ENCODE measurements around the gene TUBGCP6.

The TUBGCP6 gene

GRCh38 chr22:50194037-50194805, 50.6 kb downstream of the TUBGCP6 start:
- DNase-seq, result no peak

DNA sequence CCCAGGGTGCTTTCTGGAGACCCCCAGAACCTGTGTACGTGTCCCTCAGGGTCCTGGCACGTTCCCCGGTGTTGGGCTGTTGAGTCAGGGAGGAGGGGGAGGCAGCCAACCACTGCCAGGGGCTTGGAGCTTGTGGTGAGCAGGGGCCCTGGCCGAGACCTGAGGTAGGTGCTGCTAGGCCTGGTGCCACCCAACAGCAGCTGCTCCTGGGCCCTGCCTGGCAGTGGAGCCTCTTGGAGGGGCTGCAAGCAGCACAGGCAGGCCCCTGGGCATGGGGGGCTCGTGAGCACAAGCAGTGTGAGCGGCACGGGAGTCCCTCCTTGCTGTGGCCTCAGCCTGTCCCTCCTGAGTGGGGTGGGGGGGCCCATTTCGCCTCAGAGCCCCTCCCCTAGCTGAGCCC, 51.2 kb downstream of the TUBGCP6 start:
- no peak for DNase-seq

GRCh38 chr22:50192436-50193204, 52.2 kb downstream of the TUBGCP6 start:
- DNase-seq, result no peak

DNA sequence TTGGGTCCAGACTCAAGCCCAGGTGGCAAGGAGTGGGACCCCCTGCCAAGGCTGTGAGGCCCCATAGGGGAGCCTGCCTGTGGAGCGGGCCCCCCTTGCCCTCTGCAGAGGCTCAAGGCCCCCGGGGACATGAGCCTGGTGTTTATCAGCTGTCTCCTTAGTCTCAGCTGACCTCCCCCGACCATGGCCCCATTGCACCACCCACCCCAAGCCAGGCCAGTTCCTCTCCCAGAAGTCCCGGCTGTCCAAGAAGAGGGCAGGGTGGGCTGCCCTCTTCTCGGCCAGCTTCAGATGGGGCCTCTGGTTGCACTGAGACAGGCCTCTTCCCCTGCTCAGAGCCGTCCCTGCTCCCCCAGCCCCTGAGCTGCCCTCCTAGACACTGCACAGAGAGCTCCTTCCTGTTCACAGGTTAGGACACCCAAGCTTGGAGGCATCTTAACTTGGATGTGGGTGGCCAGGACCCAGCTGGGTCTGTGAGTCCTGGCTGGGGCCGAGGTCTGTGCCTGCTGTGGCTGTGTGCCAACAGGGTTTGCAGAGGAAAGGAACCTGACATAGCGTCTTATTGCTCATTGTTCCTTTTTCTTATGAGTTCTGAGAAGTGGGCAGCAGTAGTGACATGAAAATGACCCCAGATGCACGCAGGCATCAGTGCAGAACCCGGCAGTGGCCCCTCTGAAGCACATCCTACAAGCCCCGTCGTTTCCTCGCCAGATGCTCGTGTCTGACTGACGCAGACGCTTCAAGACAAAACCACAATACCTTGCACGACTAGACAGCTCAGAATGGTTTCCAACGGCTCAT, 53.7 kb downstream of the TUBGCP6 start:
- DNase-seq, result peak; percentile 36

DNA sequence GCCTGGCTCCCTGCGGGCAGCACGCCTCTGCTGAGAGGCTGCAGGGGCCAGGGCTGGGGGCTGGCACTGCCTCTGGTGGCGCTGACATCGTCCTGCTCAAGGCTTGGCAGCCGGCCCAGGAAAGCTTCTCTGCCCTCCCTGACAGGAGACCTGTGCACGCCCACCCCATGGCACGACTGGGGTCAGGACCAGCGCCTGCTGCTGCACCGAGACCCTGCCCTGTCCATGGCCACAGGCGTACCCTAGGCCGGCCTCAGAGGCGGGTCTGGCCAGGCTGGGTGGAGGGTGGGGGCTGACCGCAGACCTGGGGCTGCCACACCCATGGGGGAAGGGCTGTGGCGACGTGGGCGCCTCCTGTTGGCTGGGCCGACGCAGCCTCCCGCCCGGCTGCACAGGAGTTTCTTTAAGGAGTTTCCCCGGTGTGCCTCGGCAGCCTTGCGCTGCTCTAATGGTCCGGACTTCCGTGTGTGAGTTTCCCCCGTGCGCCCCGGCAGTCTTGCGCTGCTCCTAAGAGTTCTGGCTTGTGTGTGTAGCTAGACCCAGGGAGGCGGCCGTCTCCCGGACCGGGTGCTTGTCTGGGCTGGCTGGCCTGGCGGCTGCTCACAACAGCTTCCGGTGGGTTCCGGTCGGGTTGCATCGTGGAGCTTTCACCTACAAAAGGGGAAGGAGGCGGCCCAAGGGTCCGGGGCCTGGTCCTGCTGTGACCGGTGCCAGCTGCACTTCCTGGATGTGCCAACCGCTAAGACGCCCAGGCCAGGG, 54.5 kb downstream of the TUBGCP6 start:
- peak; percentile 42 for DNase-seq

DNA sequence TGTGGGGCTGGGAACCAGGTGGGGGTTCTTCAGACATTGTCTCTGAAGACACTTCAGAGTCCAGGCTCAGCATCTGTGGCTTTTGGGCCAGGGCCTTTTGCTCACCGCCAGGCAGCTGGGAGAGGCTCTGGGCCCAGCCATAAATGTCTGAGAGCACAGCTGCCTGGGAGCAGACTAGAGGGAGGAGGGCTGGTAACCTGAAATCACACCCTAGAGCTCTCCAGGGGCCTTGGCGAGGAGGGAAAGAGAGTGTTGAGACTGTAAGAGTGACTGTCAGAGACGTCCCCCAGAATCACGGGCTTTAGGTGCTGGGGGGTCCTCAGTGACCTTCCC, 55.0 kb downstream of the TUBGCP6 start:
- DNase-seq, result no peak

- DNase-seq, result no peak
Measured at GRCh38 chr22:50189184-50189848, 55.5 kb downstream of the TUBGCP6 start.

DNA sequence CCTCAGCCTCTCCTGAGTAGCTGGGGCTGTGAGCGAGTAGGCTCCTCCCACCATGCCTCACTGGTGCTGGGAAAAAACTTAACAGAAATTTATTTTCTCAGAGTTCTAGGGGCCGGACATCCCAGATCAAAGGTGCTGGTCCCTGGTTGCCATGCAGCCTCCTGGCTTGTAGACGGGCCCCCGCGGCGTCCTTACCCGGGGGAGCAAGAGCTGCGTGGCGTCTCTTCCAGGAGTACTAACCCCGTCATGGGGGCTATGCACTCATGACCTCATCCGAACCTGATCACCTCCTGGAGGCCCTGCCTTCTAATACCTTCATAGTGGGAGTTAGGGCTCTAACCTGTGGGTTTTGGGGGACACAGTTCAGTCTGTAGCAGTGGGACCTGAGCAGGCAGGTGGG, 56.5 kb downstream of the TUBGCP6 start:
- no peak for DNase-seq

DNA sequence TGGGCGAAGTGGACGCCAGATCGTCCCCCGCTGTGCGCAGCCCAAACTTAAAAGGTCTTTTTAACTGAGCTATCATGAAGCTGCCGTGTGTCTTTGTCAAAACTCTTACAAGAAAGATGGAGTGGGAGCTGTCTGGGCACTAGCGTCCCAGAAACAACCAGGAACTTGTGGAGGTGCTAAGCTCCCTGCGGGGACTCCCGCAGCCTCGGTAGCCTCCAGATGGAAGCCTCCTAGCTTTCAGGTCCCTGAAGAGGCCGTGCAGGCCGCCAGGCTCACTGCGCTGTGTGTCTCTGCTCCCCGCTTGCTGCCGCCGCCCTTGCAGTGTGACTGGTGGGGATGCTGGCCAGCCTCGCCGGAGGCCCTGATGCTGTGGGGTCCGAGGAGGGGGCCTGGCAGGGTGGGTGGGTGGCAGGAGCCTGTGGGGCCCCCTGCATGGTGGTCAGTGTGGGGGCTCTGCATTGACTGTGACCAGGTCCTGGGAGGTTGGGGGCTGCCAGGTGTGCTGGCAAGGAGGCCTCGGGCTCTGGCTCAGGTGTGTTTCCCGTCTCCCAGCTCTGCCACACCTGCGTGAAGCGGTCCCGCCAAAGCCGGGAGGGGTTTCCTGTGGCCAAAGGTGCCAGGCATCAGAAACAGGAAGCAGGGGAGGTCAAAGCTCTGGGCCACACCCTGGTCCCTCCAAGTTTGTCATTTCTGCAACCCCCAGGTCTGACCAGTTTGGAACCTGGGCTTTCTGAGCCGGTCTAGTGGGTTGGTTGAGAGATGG, 57.9 kb downstream of the TUBGCP6 start:
- DNase-seq, result no peak

DNA sequence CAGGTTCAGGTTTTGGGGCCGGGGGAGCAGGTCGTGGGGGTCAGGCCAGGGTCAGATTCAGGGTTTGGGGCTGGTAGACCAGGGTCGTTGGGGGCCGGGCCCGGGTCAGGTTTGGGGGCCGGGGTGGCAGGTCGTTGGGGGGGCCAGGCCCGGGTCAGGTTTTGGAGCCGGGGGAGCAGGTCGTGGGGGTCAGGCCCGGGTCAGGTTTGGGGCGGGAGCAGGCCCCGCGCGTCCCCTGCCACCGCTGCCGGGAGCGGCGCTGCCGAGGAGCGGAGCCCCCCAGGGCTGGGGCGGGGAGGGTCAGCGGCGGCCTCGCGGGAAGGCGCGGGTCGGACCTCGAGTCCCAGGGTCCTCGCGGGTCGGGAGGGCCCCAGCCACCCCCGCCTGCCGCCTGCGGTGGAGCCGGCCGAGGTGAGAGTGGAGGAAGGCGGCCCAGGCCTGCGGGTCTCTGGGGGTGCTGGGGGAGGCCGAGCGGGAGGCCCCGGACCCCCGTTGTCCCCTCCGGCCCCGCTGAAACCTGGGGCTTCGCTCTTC, 58.6 kb downstream of the TUBGCP6 start:
- DNase-seq, result no peak

DNA sequence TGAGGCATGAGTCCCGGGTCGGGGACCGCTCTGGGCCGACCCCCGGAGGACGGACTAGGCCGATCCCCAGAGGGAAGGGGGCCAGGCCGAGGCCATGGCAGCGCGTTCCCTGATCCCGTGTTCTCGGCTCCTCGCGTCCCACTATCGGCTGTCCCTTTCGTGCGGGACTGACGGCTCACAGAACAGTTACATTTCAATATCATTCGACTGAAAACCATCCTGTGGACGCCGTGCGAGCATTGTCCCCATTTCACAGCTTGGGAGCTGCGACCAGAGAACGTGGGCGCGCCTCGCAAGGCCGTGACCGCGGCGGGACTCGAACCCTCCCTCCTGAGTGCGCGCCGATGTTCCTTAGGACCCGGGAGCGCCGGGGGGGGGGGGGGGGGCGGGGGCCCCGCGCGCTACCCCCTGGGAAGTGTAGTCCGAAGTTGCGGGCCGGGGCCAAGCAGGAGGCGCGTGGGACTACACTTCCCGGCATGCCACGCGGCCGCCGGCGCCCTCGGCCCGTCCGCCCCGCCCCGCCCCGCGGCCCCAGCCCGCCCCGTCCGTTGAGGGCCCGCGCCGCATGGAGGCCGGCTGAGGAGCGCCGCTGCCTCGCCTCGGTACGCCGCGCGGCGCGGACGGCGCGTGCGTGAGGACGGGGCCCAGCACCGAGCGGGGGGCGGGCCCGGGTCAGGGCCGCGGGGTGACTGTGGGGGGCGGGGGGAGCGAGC, 59.3 kb downstream of the TUBGCP6 start, which contains the start of gene TRABD:
Gene TRABD, plus strand, starts transcription at position 539 of the 713 bp plus-strand sequence. CDS start 7,148 bp downstream, outside the sequence.
- peak; percentile 92 for DNase-seq

- no peak for DNase-seq
Measured at GRCh38 chr22:50184902-50185374, 59.9 kb downstream of the TUBGCP6 start.

DNA sequence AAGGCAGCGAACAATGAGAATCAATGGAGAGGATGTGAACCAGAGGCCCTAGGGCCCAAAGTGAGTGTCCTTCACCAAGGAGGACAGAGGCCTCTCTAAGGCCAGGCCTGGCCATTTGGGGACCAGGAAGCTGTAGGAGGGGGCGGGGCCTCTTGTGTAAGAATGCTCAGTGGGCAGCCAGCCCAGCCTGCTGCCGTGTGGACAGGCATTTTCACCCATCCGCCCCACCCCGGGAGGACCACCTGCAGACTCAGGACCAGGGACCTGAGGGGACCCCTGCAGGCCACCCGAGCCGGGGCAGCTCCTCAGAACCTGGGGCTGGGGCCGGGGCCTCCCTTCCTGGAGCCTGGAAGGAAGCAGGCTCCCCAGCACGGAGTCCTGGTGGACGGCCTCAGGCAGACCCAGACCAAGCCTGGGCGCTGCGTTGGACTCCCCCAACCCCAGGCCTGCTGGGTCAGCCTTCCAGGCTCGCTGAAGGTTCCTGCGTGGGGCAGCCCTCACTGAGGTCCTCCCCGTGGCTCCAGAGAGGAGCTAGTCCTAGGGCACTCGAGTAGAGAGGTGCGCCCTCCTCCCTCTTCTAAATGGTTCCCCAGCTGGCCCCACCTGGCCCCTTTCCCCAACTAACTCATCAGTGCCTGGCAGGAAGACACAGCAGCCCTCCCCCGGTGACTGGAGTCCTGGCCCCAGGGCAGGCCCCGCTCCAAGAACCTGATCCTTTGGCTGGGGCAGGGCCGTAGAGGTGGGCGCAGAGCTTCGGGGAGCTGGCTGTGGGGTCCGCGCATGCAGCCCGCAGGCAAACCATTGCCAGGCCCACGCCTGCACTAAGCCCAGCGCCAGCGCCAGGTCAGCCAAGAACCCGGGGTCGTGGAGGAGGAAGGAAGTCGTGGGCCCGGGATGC, 60.6 kb downstream of the TUBGCP6 start:
- DNase-seq, result peak; percentile 51

- no peak for DNase-seq
Measured at GRCh38 chr22:50183141-50183971, 61.5 kb downstream of the TUBGCP6 start.

GRCh38 chr22:50182176-50183081, 62.4 kb downstream of the TUBGCP6 start:
- no peak for DNase-seq

GRCh38 chr22:50180727-50181521, 63.9 kb downstream of the TUBGCP6 start:
- DNase-seq, result no peak

Measured in fibroblast of skin of right biceps (primary cell).